Caco-2 (cell line): ENCODE results near the gene CAP2. TPM values are rescaled to one million over a fixed set of nuclear protein-coding genes. Genes with fewer than 3 reads are reported as not detected.
A peak's percentile ranks its signal among the peaks of the same experiment; 100 is the strongest.

Source experiments
- BruUV-seq: library from RNA; stranded (reverse); fragments of 400-500 nt; replicated peaks from 2 replicates; lab custom pipeline; 2021; lab: Mats Ljungman, UMichigan
- CTCF ChIA-PET: fragments of 300-600 bp; sonication (Branson Sonifier 250); formaldehyde crosslinking; loops from one replicate; lab custom pipeline; 2022; ENCODE audit warnings: antibody characterized with exemption; lab: Charles Lee
- POLR2A ChIA-PET: fragments of 300-600 bp; sonication (Branson Sonifier 250); formaldehyde crosslinking; loops from one replicate; lab custom pipeline; 2022; ENCODE audit warnings: antibody characterized with exemption; lab: Charles Lee
- DNase-seq, 2 experiments: peaks; one replicate each; pipeline versions ENCODE4 v3.0.0 to v3.0.0-alpha.2; 2020 to 2022
- H3K27me3 ChIP-seq: replicated peaks from 2 replicates; pipeline ENCODE4 v1.6.0; 2011; ENCODE audit warnings: low read length; ENCODE audit not compliant: control insufficient read depth, insufficient read depth
- H3K36me3 ChIP-seq: 2 replicates; pipeline ENCODE4 v1.5.1; 2011; ENCODE audit warnings: low read length; ENCODE audit not compliant: control insufficient read depth, insufficient read depth
- H3K4me1 ChIP-seq: fragments of 250-450 bp; sonication (Bioruptor Pico); 2 replicates; pipeline ENCODE4 v1.5.1; 2020; ENCODE audit warnings: mild to moderate bottlenecking
- H3K4me3 ChIP-seq: 2 replicates; pipeline ENCODE4 v1.5.1; 2011; ENCODE audit warnings: low read depth, mild to moderate bottlenecking, control low read depth, low read length
- H3K9me3 ChIP-seq: fragments of 250-450 bp; sonication (Bioruptor Pico); 2 replicates; pipeline ENCODE4 v1.5.1; 2020; ENCODE audit warnings: mild to moderate bottlenecking, moderate library complexity
- H3K27ac Mint-ChIP-seq: one replicate; pipeline ENCODE4 v1.8.0; 2022; ENCODE audit warnings: mixed read lengths; ENCODE audit not compliant: unreplicated experiment
- H3K27me3 Mint-ChIP-seq: one replicate; pipeline ENCODE4 v1.8.0; 2022; ENCODE audit warnings: mixed read lengths; ENCODE audit not compliant: insufficient read depth, unreplicated experiment
- H3K36me3 Mint-ChIP-seq: one replicate; pipeline ENCODE4 v1.8.0; 2022; ENCODE audit warnings: mild to moderate bottlenecking, mixed read lengths; ENCODE audit not compliant: insufficient read depth, unreplicated experiment
- H3K4me1 Mint-ChIP-seq: one replicate; pipeline ENCODE4 v1.8.0; 2022; ENCODE audit warnings: low read depth, mixed read lengths; ENCODE audit not compliant: unreplicated experiment
- H3K4me3 Mint-ChIP-seq: one replicate; pipeline ENCODE4 v1.8.0; 2022; ENCODE audit warnings: mild to moderate bottlenecking, moderate library complexity, mixed read lengths; ENCODE audit not compliant: unreplicated experiment
- H3K9me3 Mint-ChIP-seq: one replicate; pipeline ENCODE4 v1.8.0; 2022; ENCODE audit warnings: mixed read lengths; ENCODE audit not compliant: unreplicated experiment
- intact Hi-C: fragments of 100-400 bp; cut with micrococcal nuclease; formaldehyde crosslinking; loops from one replicate; pipeline ENCODE4 v1.10.0; 2022; ENCODE audit not compliant: unreplicated experiment
- total RNA-seq: library from RNA; stranded (reverse); gene quantifications from 2 replicates; pipeline ENCODE4 v1.2.3, GENCODE V29; 2022
- TF ChIP-seq, protein P1 (sequence below), 2 experiments: fragments of 200-600 bp in 1 of 2; IDR thresholded peaks; 1 replicate in 1 of 2; 2 replicates in 1 of 2; pipeline versions ENCODE4 v1.5.1 to v1.8.0; 2011 to 2022; ENCODE audit warnings: antibody characterized with exemption in 1 of 2, control low read depth in 1 of 2, inconsistent platforms in 1 of 2, low read depth in 1 of 2, low read length in 1 of 2, mild to moderate bottlenecking in 1 of 2, moderate library complexity in 1 of 2; ENCODE audit not compliant: insufficient read depth in 1 of 2, severe bottlenecking in 1 of 2, unreplicated experiment in 1 of 2

CAP2 gene
- total RNA-seq, 1 experiment from 2014 or later: 8.9 TPM

GRCh38 chr6:17446713-17447112, 53.3 kb downstream of the CAP2 start:
- ChIA-PET POLR2A (no interaction called here), CTCF (no interaction called here)
- Mint-ChIP-seq H3K36me3 (no peaks in the 10 kb centered on the region), H3K4me3 (no peak overlapping the region), H3K4me1 (no peaks in the 10 kb centered on the region), H3K27me3 (no peaks in the 10 kb centered on the region), H3K9me3 (no peaks in the 10 kb centered on the region), H3K27ac (no peak overlapping the region)
- Histone ChIP-seq H3K36me3 (no peaks in the 10 kb centered on the region), H3K4me1 (no peaks in the 10 kb centered on the region), H3K9me3 (no peaks in the 10 kb centered on the region), H3K4me3 (no peak overlapping the region), H3K27me3 (no peaks in the 10 kb centered on the region)
- BruUV-seq: no TSS peak
- TF ChIP-seq, protein P1, sequence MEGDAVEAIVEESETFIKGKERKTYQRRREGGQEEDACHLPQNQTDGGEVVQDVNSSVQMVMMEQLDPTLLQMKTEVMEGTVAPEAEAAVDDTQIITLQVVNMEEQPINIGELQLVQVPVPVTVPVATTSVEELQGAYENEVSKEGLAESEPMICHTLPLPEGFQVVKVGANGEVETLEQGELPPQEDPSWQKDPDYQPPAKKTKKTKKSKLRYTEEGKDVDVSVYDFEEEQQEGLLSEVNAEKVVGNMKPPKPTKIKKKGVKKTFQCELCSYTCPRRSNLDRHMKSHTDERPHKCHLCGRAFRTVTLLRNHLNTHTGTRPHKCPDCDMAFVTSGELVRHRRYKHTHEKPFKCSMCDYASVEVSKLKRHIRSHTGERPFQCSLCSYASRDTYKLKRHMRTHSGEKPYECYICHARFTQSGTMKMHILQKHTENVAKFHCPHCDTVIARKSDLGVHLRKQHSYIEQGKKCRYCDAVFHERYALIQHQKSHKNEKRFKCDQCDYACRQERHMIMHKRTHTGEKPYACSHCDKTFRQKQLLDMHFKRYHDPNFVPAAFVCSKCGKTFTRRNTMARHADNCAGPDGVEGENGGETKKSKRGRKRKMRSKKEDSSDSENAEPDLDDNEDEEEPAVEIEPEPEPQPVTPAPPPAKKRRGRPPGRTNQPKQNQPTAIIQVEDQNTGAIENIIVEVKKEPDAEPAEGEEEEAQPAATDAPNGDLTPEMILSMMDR (IDR thresholded peaks at IDR 0.05; ENCODE audit: insufficient read depth in 1 of 2, low read depth in 1 of 2, low read length in 1 of 2, severe bottlenecking in 1 of 2, unreplicated experiment in 1 of 2): peak in 1 of 2 experiments; percentile 23
- intact Hi-C loops: no loop called here
- peak in 1 of 2 experiments; percentile 10 for DNase-seq

GRCh38 chr6:17448165-17448564, 54.8 kb downstream of the CAP2 start:
- H3K9me3 Mint-ChIP-seq: no peaks in the 10 kb centered on the region
- Histone ChIP-seq H3K36me3 (no peaks in the 10 kb centered on the region), H3K4me1 (no peaks in the 10 kb centered on the region), H3K9me3 (no peaks in the 10 kb centered on the region), H3K27me3 (no peaks in the 10 kb centered on the region), H3K4me3 (no peak overlapping the region)
- intact Hi-C loops: no loop called here
- no peaks in the 10 kb centered on the region for H3K36me3 Mint-ChIP-seq
- no peak for DNase-seq
- H3K27ac Mint-ChIP-seq: no peak overlapping the region
- CTCF ChIA-PET: no interaction called here
- no peak overlapping the region for H3K4me3 Mint-ChIP-seq
- H3K27me3 Mint-ChIP-seq: no peaks in the 10 kb centered on the region
- POLR2A ChIA-PET: no interaction called here
- no TSS peak for BruUV-seq
- no peaks in the 10 kb centered on the region for H3K4me1 Mint-ChIP-seq
- TF ChIP-seq, protein P1 (IDR thresholded peaks at IDR 0.05; ENCODE audit: insufficient read depth in 1 of 2, low read depth in 1 of 2, low read length in 1 of 2, severe bottlenecking in 1 of 2, unreplicated experiment in 1 of 2): no peak

- TF ChIP-seq, protein P1 (IDR thresholded peaks at IDR 0.05; ENCODE audit: insufficient read depth in 1 of 2, low read depth in 1 of 2, low read length in 1 of 2, severe bottlenecking in 1 of 2, unreplicated experiment in 1 of 2): no peak
- Mint-ChIP-seq H3K27ac (no peak overlapping the region), H3K4me1 (no peaks in the 10 kb centered on the region), H3K36me3 (no peaks in the 10 kb centered on the region), H3K27me3 (no peaks in the 10 kb centered on the region), H3K4me3 (no peak overlapping the region), H3K9me3 (no peaks in the 10 kb centered on the region)
- ChIA-PET CTCF (no interaction called here), POLR2A (no interaction called here)
- no peaks in the 10 kb centered on the region for H3K4me1 ChIP-seq
- no peak for DNase-seq
- no peak overlapping the region for H3K4me3 ChIP-seq
- no peaks in the 10 kb centered on the region for H3K27me3 ChIP-seq
- H3K9me3 ChIP-seq: no peaks in the 10 kb centered on the region
- BruUV-seq: no TSS peak
- no peaks in the 10 kb centered on the region for H3K36me3 ChIP-seq
- intact Hi-C loops: no loop called here
Observed at GRCh38 chr6:17450397-17450796, 57.0 kb downstream of the CAP2 start.
